ENCODE measurements around the gene MARS2.

The MARS2 gene

DNA sequence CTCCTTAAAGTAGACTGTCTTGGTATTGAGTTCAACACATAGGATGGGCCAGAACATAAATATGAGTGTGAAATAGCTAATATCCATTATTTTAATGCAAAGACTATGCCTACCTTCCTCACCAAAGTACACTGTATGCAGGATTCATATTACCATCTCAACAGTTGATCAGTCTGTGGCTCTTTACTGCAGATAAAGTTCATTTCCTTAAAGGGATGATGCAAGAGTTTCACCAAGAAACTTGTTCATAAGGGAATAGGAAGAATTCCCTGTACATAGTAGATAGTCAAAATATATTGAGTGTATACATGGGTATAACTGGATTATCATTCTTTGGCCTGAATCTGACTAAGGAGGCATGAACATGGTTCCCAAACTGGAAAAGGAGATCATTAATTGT lies 35.0 kb downstream of the MARS2 start:
- DNase-seq (ENCODE audit: insufficient read length, low spot score) = no peak
- TF ChIP-seq POLR2A (IDR thresholded peaks at IDR 0.05; ENCODE audit: low read depth, low read length) = no peak
- no peak for FAIRE-seq

All from H54 (cell line).